Measurements from ENCODE around the gene IL10RB.
"Not testable (repeated sequence)": the region's sequence is repeated elsewhere in the genome, so short reads cannot be mapped to it uniquely, and the experiment has no call there.

IL10RB gene

DNA sequence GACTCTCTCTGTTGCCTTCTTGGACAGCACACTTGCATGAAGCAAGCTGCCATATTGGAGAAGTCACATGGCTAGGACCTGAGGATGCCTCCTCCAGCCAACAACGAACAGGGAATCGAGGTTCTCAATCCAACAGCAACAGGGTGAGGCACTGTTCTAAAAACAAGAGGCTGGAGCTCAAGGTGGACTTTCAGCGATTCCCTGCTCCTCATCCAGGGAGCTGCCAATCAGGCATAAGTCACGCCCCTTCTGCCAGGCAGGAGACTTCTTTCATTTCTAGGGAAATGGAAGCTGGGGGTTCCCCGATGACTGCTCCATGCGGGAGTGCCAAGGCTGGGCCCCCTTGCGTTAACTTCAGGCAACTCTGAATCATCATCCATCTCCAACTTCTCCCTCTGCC, 35.9 kb downstream of the IL10RB start:
- DNase-seq (ENCODE audit: low read depth): no peak

DNA sequence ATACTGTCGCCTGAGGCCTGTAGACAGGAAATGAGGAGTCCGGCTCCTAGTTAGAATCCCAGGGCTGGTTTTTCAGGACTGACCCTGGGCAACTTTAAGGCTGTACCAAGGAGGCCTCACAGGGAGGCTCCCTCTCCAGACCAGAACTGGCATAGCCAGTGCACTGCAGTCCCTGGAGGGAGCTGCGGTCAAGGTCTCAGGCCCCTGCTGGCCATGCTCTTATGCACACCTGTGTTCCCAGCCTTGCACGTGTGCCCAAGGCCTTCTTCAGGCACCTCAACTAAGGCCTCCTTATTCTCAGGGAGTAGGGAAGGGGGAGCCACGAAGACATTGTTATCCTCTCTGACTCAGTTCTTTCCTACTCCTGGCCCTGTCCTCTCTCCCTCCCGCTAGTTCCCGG, 36.6 kb downstream of the IL10RB start:
- DNase-seq (ENCODE audit: low read depth): no peak

DNA sequence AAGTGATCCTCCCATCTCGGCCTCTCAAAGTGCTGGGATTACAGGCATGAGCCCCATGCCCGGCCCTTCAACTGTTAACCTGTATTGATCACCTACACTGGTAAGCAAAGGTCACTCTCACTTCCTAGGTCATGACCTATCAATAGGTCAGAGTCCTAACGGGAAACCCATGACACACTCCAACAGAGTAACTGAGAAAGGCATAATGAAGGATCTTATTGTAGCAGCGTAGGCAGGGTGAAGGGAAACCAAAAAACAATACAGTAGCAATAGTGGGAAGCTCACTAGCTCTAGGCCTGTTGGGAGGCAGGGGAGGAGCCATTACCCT, 39.1 kb downstream of the IL10RB start:
- no peak for DNase-seq (ENCODE audit: low read depth)

DNA sequence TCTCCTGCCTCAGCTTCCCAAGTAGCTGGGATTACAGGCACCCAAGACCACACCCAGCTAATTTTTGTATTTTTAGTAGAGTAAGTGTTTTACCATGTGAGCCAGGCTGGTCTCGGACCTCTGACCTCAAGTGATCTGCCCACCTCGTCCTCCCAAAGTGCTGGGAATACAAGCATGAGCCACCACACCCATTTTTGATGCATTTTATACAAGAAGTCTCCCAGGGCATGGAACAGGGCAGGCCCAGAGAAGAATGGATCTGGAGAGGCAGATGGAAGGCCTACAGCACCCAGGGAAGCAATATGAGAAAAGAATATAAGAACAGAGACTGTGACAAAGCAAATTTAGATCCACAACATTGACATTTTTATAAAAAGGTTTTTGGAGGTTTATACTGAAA, 39.8 kb downstream of the IL10RB start:
- no peak for DNase-seq (ENCODE audit: low read depth)

- DNase-seq (ENCODE audit: low read depth): peak; percentile 54
Observed at GRCh38 chr21:33308586-33309490, 42.7 kb downstream of the IL10RB start.

- no peak for DNase-seq (ENCODE audit: low read depth)
Observed at GRCh38 chr21:33309778-33310177, 43.6 kb downstream of the IL10RB start.

- no peak for DNase-seq (ENCODE audit: low read depth)
Observed at GRCh38 chr21:33312121-33312520, 46.0 kb downstream of the IL10RB start.

DNA sequence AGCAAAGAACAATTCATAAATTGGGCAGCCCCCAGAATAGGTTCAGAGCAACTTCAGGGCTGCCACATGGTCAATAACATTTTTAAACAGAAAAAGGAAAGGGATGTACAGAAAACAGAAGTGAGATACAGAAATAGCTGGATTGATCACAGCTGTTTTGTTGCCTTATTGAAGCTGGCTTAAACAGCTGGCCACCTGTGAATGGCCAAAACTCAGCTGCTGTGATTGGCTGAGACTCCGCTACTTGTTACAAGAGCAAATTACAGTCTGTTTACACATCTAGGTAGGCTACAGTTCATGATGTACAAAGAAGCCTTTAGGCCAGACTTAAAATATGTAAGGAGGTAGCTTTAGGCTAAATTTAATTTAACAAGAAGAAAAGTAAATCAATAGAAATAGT, 47.0 kb downstream of the IL10RB start:
- no peak for DNase-seq (ENCODE audit: low read depth)

DNA sequence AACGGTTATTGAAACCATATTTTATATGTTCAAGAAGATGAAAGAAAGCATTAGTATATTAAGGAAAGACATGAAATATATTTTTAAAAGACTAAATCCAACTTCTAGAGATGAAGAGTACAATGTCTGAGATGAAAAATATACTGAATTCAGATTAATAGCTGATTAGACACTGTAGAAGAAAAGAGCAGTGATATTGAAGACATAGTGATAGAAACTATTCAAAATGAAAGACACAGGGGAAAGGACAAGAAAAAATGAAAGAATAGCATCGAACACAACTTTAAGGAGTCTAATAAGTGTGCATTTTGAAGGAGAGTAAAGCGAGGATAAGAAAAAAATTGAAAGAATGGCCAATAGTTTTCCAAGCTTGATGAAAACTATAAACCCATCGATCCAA, 47.4 kb downstream of the IL10RB start:
- no peak for DNase-seq (ENCODE audit: low read depth)

- DNase-seq (ENCODE audit: low read depth): peak; percentile 55
Observed at GRCh38 chr21:33314111-33314510, 47.9 kb downstream of the IL10RB start.

DNA sequence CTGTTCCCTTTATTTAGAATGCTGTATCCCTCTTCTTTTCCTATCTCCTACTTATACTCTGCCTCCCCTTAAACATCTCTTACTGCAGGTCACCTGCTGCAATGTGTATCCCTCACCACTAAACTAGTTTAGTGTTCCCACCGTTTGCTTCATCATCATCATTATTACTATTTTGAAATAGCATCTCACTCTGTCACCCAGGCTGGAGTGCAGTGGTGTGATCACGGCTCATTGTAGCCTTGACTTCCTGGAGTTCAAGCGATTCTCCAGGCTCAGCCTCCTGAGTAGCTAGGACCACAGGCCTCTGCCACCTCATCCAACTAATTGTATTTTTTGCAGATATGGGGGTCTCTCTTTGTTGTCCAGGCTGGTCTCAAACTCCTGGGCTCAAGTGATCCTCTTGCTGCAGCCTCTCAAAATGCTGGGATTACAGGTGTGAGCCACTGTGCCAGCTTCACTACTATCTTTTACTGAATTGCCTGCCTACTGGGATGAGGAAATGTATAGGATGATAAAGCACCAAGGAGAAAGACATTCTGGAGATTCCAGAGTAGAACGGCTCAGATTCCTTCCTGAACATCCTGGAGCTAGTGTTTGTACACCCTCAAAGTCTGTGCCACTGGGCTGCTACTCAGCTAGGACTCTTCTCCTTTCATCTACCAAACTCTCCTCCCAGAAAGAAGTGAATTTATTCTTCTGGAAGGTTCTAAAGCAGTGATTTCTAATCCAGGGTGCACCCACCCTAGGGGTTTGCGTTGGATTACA, 50.0 kb downstream of the IL10RB start:
- no peak for DNase-seq (ENCODE audit: low read depth)

GRCh38 chr21:33317145-33317544, 51.0 kb downstream of the IL10RB start:
- DNase-seq (ENCODE audit: low read depth): no peak

- no peak for DNase-seq (ENCODE audit: low read depth)
Observed at GRCh38 chr21:33317786-33318486, 51.8 kb downstream of the IL10RB start.

DNA sequence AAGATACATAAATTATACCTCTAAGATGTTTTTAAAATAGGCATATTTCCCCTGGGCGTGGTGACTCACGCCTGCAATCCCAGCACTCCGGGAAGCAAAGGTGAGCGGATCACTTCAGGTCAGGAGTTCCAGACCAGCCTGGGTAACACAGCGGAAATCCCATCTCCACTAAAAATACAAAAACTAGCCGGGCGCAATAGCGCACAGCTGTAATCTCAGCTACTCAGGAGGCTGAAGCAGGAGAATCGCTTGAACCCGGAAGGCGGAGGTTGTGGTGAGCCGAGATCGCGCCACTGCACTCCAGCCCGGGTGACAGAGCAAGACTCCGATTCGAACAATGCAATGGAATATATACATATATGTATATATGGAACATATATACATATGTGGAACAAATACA, 54.8 kb downstream of the IL10RB start:
- not testable (repeated sequence) for DNase-seq (ENCODE audit: low read depth)

DNA sequence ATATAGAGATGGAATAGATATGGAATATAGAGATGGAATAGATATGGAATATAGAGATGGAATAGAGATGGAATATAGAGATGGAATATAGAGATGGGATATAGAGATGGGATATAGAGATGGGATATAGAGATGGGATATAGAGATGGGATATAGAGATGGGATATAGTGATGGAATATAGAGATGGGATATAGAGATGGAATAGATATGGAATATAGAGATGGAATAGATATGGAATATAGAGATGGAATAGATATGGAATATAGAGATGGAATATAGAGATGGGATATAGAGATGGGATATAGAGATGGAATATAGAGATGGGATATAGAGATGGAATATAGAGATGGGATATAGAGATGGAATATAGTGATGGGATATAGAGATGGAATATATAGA, 57.4 kb downstream of the IL10RB start:
- DNase-seq (ENCODE audit: low read depth): not testable (repeated sequence)

DNA sequence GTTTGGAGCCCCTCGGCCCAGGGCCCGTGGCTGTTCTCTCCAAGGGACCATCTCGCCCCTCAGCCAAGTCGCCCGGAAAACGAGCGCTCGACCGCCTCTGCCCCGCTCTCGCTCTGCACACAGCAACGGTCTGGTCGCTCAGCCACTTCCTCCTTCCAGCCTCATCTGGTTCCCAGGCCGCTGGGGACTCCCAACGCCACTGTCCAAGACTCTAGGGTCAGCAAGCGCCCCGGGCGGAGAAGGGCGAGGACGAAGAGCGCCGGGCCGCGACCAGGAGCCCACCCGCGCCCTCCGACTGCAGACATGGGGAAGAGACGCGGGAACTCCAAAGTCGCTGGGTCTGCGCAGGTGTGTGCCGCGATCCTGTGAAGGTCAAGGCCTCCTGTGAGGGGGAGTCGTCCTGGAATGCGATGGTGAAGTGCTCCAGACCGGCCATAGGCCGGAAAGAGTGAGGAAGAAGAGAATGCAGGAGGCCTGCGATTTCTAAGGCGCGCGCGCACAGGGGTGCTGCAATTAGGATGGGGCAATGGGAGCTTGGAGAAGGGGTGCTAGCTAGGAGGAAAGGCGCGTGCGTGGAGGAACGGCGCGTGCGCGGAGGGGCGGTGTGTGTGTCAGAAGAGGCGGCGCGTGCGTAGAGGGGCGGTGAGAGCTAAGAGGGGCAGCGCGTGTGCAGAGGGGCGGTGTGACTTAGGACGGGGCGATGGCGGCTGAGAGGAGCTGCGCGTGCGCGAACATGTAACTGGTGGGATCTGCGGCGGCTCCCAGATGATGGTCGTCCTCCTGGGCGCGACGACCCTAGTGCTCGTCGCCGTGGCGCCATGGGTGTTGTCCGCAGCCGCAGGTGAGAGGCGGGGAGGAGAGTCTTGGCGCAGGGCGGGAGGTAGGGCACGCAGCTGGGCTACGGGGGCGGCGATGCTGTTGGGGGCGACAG, 58.4 kb downstream of the IL10RB start, which contains the start of gene IFNAR1:
IFNAR1 (plus strand) TSS at position 680 of the 931 bp plus-strand sequence; CDS start at position 766, 86 bp downstream.
- peak; percentile 98 for DNase-seq (ENCODE audit: low read depth)

- peak; percentile 83 for DNase-seq (ENCODE audit: low read depth)
Observed at GRCh38 chr21:33325222-33326067, 59.3 kb downstream of the IL10RB start.

DNA sequence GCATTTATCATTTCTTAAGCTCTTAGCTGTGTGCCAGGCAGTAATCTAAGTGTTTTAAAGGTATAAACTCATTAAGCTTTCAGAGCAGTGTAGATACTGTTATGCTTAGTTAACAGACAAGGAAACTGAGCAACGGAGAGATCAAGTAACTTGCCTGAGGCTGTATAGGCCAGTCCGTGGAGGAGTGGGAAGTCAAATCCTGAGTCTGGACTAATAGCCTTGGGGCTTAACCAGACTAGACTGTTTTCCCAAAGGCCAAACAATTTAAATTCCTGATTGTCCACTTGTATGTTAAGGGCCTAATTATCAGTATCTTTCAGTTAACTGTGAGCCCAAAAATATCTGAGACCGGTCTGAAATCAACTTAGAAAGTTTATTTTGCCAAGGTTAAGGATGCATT, 61.2 kb downstream of the IL10RB start:
- DNase-seq (ENCODE audit: low read depth): no peak

GRCh38 chr21:33327792-33328433, 61.7 kb downstream of the IL10RB start:
- DNase-seq (ENCODE audit: low read depth): no peak

DNA sequence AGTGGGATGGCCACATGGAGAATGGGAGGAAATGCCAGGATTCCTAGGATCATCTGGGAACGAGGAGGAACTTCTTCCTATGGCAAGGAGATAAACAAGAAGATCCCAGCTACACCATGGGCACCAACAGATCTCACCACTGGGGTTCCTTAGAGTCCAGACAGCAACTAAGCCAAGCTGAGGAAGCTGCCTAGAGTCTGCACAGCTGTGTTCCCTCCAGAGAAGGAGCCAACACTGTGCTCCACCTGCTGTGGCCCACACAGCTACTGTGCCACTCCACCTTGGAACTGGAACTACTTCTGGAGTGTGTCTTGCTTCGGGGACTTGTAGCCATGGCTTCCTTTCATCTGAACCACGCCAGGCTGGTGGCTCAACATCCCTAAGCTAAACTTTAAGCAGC, 64.6 kb downstream of the IL10RB start:
- DNase-seq (ENCODE audit: low read depth): no peak

All from EH (cell line).